Caco-2 (cell line): Measurements from ENCODE around the gene MROH2A. TPM values are rescaled to one million over a fixed set of nuclear protein-coding genes. Genes with fewer than 3 reads are reported as not detected.

ENCODE experiments used
- BruUV-seq: library from RNA; stranded (reverse); fragments of 400-500 nt; replicated peaks from 2 replicates; lab custom pipeline; 2021; lab: Mats Ljungman, UMichigan
- CTCF ChIA-PET: fragments of 300-600 bp; sonication (Branson Sonifier 250); formaldehyde crosslinking; loops from one replicate; lab custom pipeline; 2022; ENCODE audit warnings: antibody characterized with exemption; lab: Charles Lee
- POLR2A ChIA-PET: fragments of 300-600 bp; sonication (Branson Sonifier 250); formaldehyde crosslinking; loops from one replicate; lab custom pipeline; 2022; ENCODE audit warnings: antibody characterized with exemption; lab: Charles Lee
- DNase-seq, 2 experiments: peaks; one replicate each; pipeline versions ENCODE4 v3.0.0 to v3.0.0-alpha.2; 2020 to 2022
- H3K27me3 ChIP-seq: replicated peaks from 2 replicates; pipeline ENCODE4 v1.6.0; 2011; ENCODE audit warnings: low read length; ENCODE audit not compliant: control insufficient read depth, insufficient read depth
- H3K36me3 ChIP-seq: 2 replicates; pipeline ENCODE4 v1.5.1; 2011; ENCODE audit warnings: low read length; ENCODE audit not compliant: control insufficient read depth, insufficient read depth
- H3K4me1 ChIP-seq: fragments of 250-450 bp; sonication (Bioruptor Pico); 2 replicates; pipeline ENCODE4 v1.5.1; 2020; ENCODE audit warnings: mild to moderate bottlenecking
- H3K4me3 ChIP-seq: 2 replicates; pipeline ENCODE4 v1.5.1; 2011; ENCODE audit warnings: low read depth, mild to moderate bottlenecking, control low read depth, low read length
- H3K9me3 ChIP-seq: fragments of 250-450 bp; sonication (Bioruptor Pico); 2 replicates; pipeline ENCODE4 v1.5.1; 2020; ENCODE audit warnings: mild to moderate bottlenecking, moderate library complexity
- H3K27ac Mint-ChIP-seq: one replicate; pipeline ENCODE4 v1.8.0; 2022; ENCODE audit warnings: mixed read lengths; ENCODE audit not compliant: unreplicated experiment
- H3K27me3 Mint-ChIP-seq: one replicate; pipeline ENCODE4 v1.8.0; 2022; ENCODE audit warnings: mixed read lengths; ENCODE audit not compliant: insufficient read depth, unreplicated experiment
- H3K36me3 Mint-ChIP-seq: one replicate; pipeline ENCODE4 v1.8.0; 2022; ENCODE audit warnings: mild to moderate bottlenecking, mixed read lengths; ENCODE audit not compliant: insufficient read depth, unreplicated experiment
- H3K4me1 Mint-ChIP-seq: one replicate; pipeline ENCODE4 v1.8.0; 2022; ENCODE audit warnings: low read depth, mixed read lengths; ENCODE audit not compliant: unreplicated experiment
- H3K4me3 Mint-ChIP-seq: one replicate; pipeline ENCODE4 v1.8.0; 2022; ENCODE audit warnings: mild to moderate bottlenecking, moderate library complexity, mixed read lengths; ENCODE audit not compliant: unreplicated experiment
- H3K9me3 Mint-ChIP-seq: one replicate; pipeline ENCODE4 v1.8.0; 2022; ENCODE audit warnings: mixed read lengths; ENCODE audit not compliant: unreplicated experiment
- CTCF ChIP-seq, 2 experiments: fragments of 200-600 bp in 1 of 2; IDR thresholded peaks; 1 replicate in 1 of 2; 2 replicates in 1 of 2; pipeline versions ENCODE4 v1.5.1 to v1.8.0; 2011 to 2022; ENCODE audit warnings: antibody characterized with exemption in 1 of 2, control low read depth in 1 of 2, inconsistent platforms in 1 of 2, low read depth in 1 of 2, low read length in 1 of 2, mild to moderate bottlenecking in 1 of 2, moderate library complexity in 1 of 2; ENCODE audit not compliant: insufficient read depth in 1 of 2, severe bottlenecking in 1 of 2, unreplicated experiment in 1 of 2
- intact Hi-C: fragments of 100-400 bp; cut with micrococcal nuclease; formaldehyde crosslinking; loops from one replicate; pipeline ENCODE4 v1.10.0; 2022; ENCODE audit not compliant: unreplicated experiment
- total RNA-seq: library from RNA; stranded (reverse); gene quantifications from 2 replicates; pipeline ENCODE4 v1.2.3, GENCODE V29; 2022

Gene MROH2A
- total RNA-seq, 1 experiment from 2014 or later: not detected

GRCh38 chr2:233811087-233811486, 33.0 kb downstream of the MROH2A start:
- no peaks in the 10 kb centered on the region for H3K27me3 Mint-ChIP-seq
- H3K36me3 Mint-ChIP-seq: no peaks in the 10 kb centered on the region
- no peaks in the 10 kb centered on the region for H3K9me3 ChIP-seq
- CTCF ChIA-PET: no interaction called here
- H3K27me3 ChIP-seq: no peaks in the 10 kb centered on the region
- no peak overlapping the region for H3K4me3 ChIP-seq
- H3K4me1 ChIP-seq: no peaks in the 10 kb centered on the region
- BruUV-seq: no TSS peak
- H3K4me1 Mint-ChIP-seq: no peaks in the 10 kb centered on the region
- no peak for DNase-seq
- TF ChIP-seq CTCF (IDR thresholded peaks at IDR 0.05; ENCODE audit: insufficient read depth in 1 of 2, low read depth in 1 of 2, low read length in 1 of 2, severe bottlenecking in 1 of 2, unreplicated experiment in 1 of 2): no peak
- no peak overlapping the region for H3K4me3 Mint-ChIP-seq
- no peaks in the 10 kb centered on the region for H3K36me3 ChIP-seq
- H3K27ac Mint-ChIP-seq: no peak overlapping the region
- no peaks in the 10 kb centered on the region for H3K9me3 Mint-ChIP-seq
- POLR2A ChIA-PET: no interaction called here
- intact Hi-C loops: no loop called here

GRCh38 chr2:233811732-233812131, 33.6 kb downstream of the MROH2A start:
- no peaks in the 10 kb centered on the region for H3K36me3 ChIP-seq
- POLR2A ChIA-PET: no interaction called here
- TF ChIP-seq CTCF (IDR thresholded peaks at IDR 0.05; ENCODE audit: insufficient read depth in 1 of 2, low read depth in 1 of 2, low read length in 1 of 2, severe bottlenecking in 1 of 2, unreplicated experiment in 1 of 2): no peak
- H3K9me3 ChIP-seq: no peaks in the 10 kb centered on the region
- H3K4me1 ChIP-seq: no peaks in the 10 kb centered on the region
- intact Hi-C loops: no loop called here
- H3K4me3 ChIP-seq: no peak overlapping the region
- Mint-ChIP-seq H3K9me3 (no peaks in the 10 kb centered on the region), H3K27me3 (no peaks in the 10 kb centered on the region), H3K4me1 (no peaks in the 10 kb centered on the region), H3K36me3 (no peaks in the 10 kb centered on the region), H3K4me3 (no peak overlapping the region), H3K27ac (no peak overlapping the region)
- no peak for DNase-seq
- H3K27me3 ChIP-seq: no peaks in the 10 kb centered on the region
- CTCF ChIA-PET: no interaction called here
- no TSS peak for BruUV-seq

- intact Hi-C loops: no loop called here
- Mint-ChIP-seq H3K36me3 (no peaks in the 10 kb centered on the region), H3K4me1 (no peaks in the 10 kb centered on the region), H3K27ac (no peak overlapping the region), H3K9me3 (no peaks in the 10 kb centered on the region), H3K27me3 (no peaks in the 10 kb centered on the region), H3K4me3 (no peak overlapping the region)
- H3K4me1 ChIP-seq: no peaks in the 10 kb centered on the region
- no peaks in the 10 kb centered on the region for H3K27me3 ChIP-seq
- ChIA-PET CTCF (no interaction called here), POLR2A (no interaction called here)
- no peak for TF ChIP-seq CTCF (IDR thresholded peaks at IDR 0.05; ENCODE audit: insufficient read depth in 1 of 2, low read depth in 1 of 2, low read length in 1 of 2, severe bottlenecking in 1 of 2, unreplicated experiment in 1 of 2)
- no peak for DNase-seq
- no peak overlapping the region for H3K4me3 ChIP-seq
- no peaks in the 10 kb centered on the region for H3K9me3 ChIP-seq
- no peaks in the 10 kb centered on the region for H3K36me3 ChIP-seq
- BruUV-seq: no TSS peak
Observed at GRCh38 chr2:233813236-233814055, 35.3 kb downstream of the MROH2A start.
